Uterus (tissue), 2 donors: Measurements from ENCODE around the gene FAM124B.

Experiments
- CTCF ChIP-seq, 4 experiments: fragments of 200-600 bp in 2 of 4; fragments of 450-650 bp in 2 of 4; sonication (generic) in 2 of 4; IDR thresholded peaks; one replicate each; pipeline ENCODE4 v1.5.1; 2016 to 2019; ENCODE audit warnings: antibody characterized with exemption in 4 of 4, mild to moderate bottlenecking in 2 of 4, moderate library complexity in 1 of 4
- POLR2A ChIP-seq, 2 donors: fragments of 450-650 bp; IDR thresholded peaks; one replicate each; pipeline ENCODE4 v1.6.1; 2016; ENCODE audit warnings: antibody characterized with exemption in 2 of 2, mild to moderate bottlenecking in 1 of 2, moderate library complexity in 1 of 2

GRCh38 chr2:224398289-224398688 is 3.6 kb downstream of the FAM124B start:
- TF ChIP-seq CTCF (IDR thresholded peaks at IDR 0.05) = no peak
- TF ChIP-seq POLR2A (IDR thresholded peaks at IDR 0.05) = no peak
